SU-DHL-6 (cell line): ENCODE measurements around the gene IFT27.

Experiments used
- CTCF ChIP-seq: fragments of 200-600 bp; sonication (generic); IDR thresholded peaks from one replicate; pipeline ENCODE4 v1.5.1; 2017; ENCODE audit warnings: antibody characterized with exemption, mild to moderate bottlenecking, low read length, moderate library complexity; ENCODE audit not compliant: insufficient read depth, poor library complexity, severe bottlenecking
- EZH2phosphoT487 ChIP-seq: fragments of 200-600 bp; sonication (generic), shearing (Covaris generic); conservative IDR thresholded peaks from 2 replicates; pipeline ENCODE4 v1.6.1; 2018; ENCODE audit warnings: mild to moderate bottlenecking, antibody characterized with exemption, low read length, moderate library complexity, mixed read lengths

GRCh38 chr22:36796552-36797175, 20.7 kb upstream of the IFT27 start:
- no peak for TF ChIP-seq CTCF
- no peak for TF ChIP-seq EZH2phosphoT487
